D721Med (cell line): ENCODE data around the gene RELCH.
A peak's percentile ranks its signal among the peaks of the same experiment; 100 is the strongest.

ENCODE experiments used
- DNase-seq: peaks from one replicate; pipeline ENCODE4 v3.0.0; 2011; ENCODE audit warnings: low spot score; ENCODE audit not compliant: insufficient read length
- FAIRE-seq: peaks from 2 replicates; lab custom pipeline; 2011; peaks lifted over from hg19 to GRCh38; lab: Jason Lieb, UNC
- CTCF ChIP-seq: IDR thresholded peaks from 2 replicates; pipeline ENCODE4 v1.5.1; 2012; ENCODE audit warnings: mild to moderate bottlenecking, control low read depth; ENCODE audit not compliant: insufficient read depth; ENCODE audit errors: missing control alignments

RELCH gene

GRCh38 chr18:62325806-62326645 is 139.0 kb downstream of the RELCH start:
- FAIRE-seq = peak; percentile 97
- no peak for TF ChIP-seq CTCF
- no peak for DNase-seq

- no peak for TF ChIP-seq CTCF
- no peak for DNase-seq
- FAIRE-seq = no peak
Measured at GRCh38 chr18:62326646-62327348, 139.7 kb downstream of the RELCH start.

- FAIRE-seq = peak; percentile 85
- TF ChIP-seq CTCF = no peak
Measured at GRCh38 chr18:62327977-62328376, 140.9 kb downstream of the RELCH start.

GRCh38 chr18:62328586-62329525 is 141.8 kb downstream of the RELCH start:
- DNase-seq (no peak), FAIRE-seq (peak; percentile 83)
- no peak for TF ChIP-seq CTCF

More at GRCh38 chr18:62327977-62328376, 140.9 kb downstream of the RELCH start:
- DNase-seq = no peak

- no peak for TF ChIP-seq CTCF
- no peak for FAIRE-seq
- DNase-seq = no peak
Measured at GRCh38 chr18:62329691-62330454, 142.8 kb downstream of the RELCH start.

GRCh38 chr18:62330650-62331049 is 143.6 kb downstream of the RELCH start:
- FAIRE-seq = no peak
- TF ChIP-seq CTCF = no peak
- DNase-seq = no peak
